ENCODE data around the gene ALX1. TPM values are rescaled to one million over a fixed set of nuclear protein-coding genes. Genes with fewer than 3 reads are reported as not detected.
"Not testable (repeated sequence)": the region's sequence is repeated elsewhere in the genome, so short reads cannot be mapped to it uniquely, and the experiment has no call there.

The ALX1 gene
- total RNA-seq, 4 donors from 2014 or later: not detected

- H3K9me3 ChIP-seq: no peaks in the 10 kb centered on the region
- H3K4me1 ChIP-seq: no peaks in the 10 kb centered on the region
- H3K36me3 ChIP-seq: no peaks in the 10 kb centered on the region
- peaks cover 8% of the 10 kb centered on the region for H3K27me3 ChIP-seq
- ATAC-seq: no peak
- TF ChIP-seq CTCF (IDR thresholded peaks at IDR 0.05): no peak
- TF ChIP-seq POLR2AphosphoS5 (IDR thresholded peaks at IDR 0.05): no peak
- TF ChIP-seq POLR2A (IDR thresholded peaks at IDR 0.05): no peak
- no peak for TF ChIP-seq EP300 (IDR thresholded peaks at IDR 0.05)
- H3K4me3 ChIP-seq: no peak overlapping the region
- 47 to 57% methylated on average over 2 to 3 of the region's 3 CpGs for WGBS, 2 donors (ENCODE audit: low coverage in 1 of 2)
- H3K27ac ChIP-seq: no peak overlapping the region
Measured at GRCh38 chr12:85310025-85310424, 30.0 kb downstream of the ALX1 start.

- no peaks in the 10 kb centered on the region for H3K36me3 ChIP-seq
- TF ChIP-seq POLR2A (IDR thresholded peaks at IDR 0.05) (no peak), EP300 (IDR thresholded peaks at IDR 0.05) (no peak), POLR2AphosphoS5 (IDR thresholded peaks at IDR 0.05) (no peak), CTCF (IDR thresholded peaks at IDR 0.05) (no peak)
- H3K27me3 ChIP-seq: peaks cover 8% of the 10 kb centered on the region
- H3K9me3 ChIP-seq: no peaks in the 10 kb centered on the region
- no peak for ATAC-seq
- 82 to 85% methylated on average over 2 of the region's 2 CpGs for WGBS, 2 donors (ENCODE audit: low coverage in 1 of 2)
- no peak overlapping the region for H3K4me3 ChIP-seq
- H3K4me1 ChIP-seq: no peaks in the 10 kb centered on the region
- no peak overlapping the region for H3K27ac ChIP-seq
Measured at GRCh38 chr12:85310456-85311076, 30.5 kb downstream of the ALX1 start.

- WGBS, 2 donors (ENCODE audit: low coverage in 1 of 2): 88 to 96% methylated on average over 7 to 9 of the region's 33 CpGs
- not testable (repeated sequence) for H3K36me3 ChIP-seq, H3K4me1 ChIP-seq, ATAC-seq, H3K27me3 ChIP-seq, H3K9me3 ChIP-seq, H3K27ac ChIP-seq, H3K4me3 ChIP-seq
Measured at GRCh38 chr12:85317866-85318636, 38.0 kb downstream of the ALX1 start.

GRCh38 chr12:85322715-85323114, 42.7 kb downstream of the ALX1 start:
- no peaks in the 10 kb centered on the region for H3K4me1 ChIP-seq
- TF ChIP-seq POLR2AphosphoS5 (IDR thresholded peaks at IDR 0.05) (no peak), CTCF (IDR thresholded peaks at IDR 0.05) (no peak), POLR2A (IDR thresholded peaks at IDR 0.05) (no peak), EP300 (IDR thresholded peaks at IDR 0.05) (no peak)
- H3K27me3 ChIP-seq: no peaks in the 10 kb centered on the region
- H3K9me3 ChIP-seq: peaks cover 0 to 5% (median 0%) of the 10 kb centered on the region in 3 donors
- H3K27ac ChIP-seq: no peak overlapping the region
- 29 to 43% methylated on average over 2 of the region's 2 CpGs for WGBS, 2 donors (ENCODE audit: low coverage in 1 of 2)
- no peak overlapping the region for H3K4me3 ChIP-seq
- ATAC-seq: no peak
- H3K36me3 ChIP-seq: no peaks in the 10 kb centered on the region

- H3K4me3 ChIP-seq: no peak overlapping the region
- ATAC-seq: no peak
- H3K36me3 ChIP-seq: no peaks in the 10 kb centered on the region
- H3K4me1 ChIP-seq: no peaks in the 10 kb centered on the region
- H3K27ac ChIP-seq: no peak overlapping the region
- H3K27me3 ChIP-seq: no peaks in the 10 kb centered on the region
- no peak for TF ChIP-seq POLR2A (IDR thresholded peaks at IDR 0.05)
- no peak for TF ChIP-seq EP300 (IDR thresholded peaks at IDR 0.05)
- TF ChIP-seq CTCF (IDR thresholded peaks at IDR 0.05): no peak
- no peak for TF ChIP-seq POLR2AphosphoS5 (IDR thresholded peaks at IDR 0.05)
- no peaks in the 10 kb centered on the region for H3K9me3 ChIP-seq
- WGBS, 2 donors (ENCODE audit: low coverage in 1 of 2): 30% methylated on average over 2 of the region's 2 CpGs; no CpG with 5 or more reads in 1 of the 2 donors
Measured at GRCh38 chr12:85325442-85325841, 45.4 kb downstream of the ALX1 start.

Data from gastroesophageal sphincter (tissue), 4 donors.